OCI-LY3 (cell line): Measurements from ENCODE around the gene NUP85.
A peak's percentile ranks its signal among the peaks of the same experiment; 100 is the strongest.

Source experiments
- H2AFZ ChIP-seq: fragments of 200-600, 300-600 bp; shearing (Covaris generic); 2 replicates; pipeline ENCODE4 v1.6.0; 2014; ENCODE audit warnings: antibody characterized with exemption, low read depth, low read length
- H3K27ac ChIP-seq: fragments of 200-600, 300-600 bp; sonication (generic); 2 replicates; pipeline ENCODE4 v1.5.1; 2014; ENCODE audit warnings: mild to moderate bottlenecking, low read length, moderate library complexity, mixed read lengths
- H3K27me3 ChIP-seq: fragments of 200-600, 300-600 bp; sonication (generic); 2 replicates; pipeline ENCODE4 v1.6.1; 2014; ENCODE audit warnings: low read depth, low read length, mixed read lengths
- H3K36me3 ChIP-seq: fragments of 200-600, 300-600 bp; sonication (generic); replicated peaks from 2 replicates; pipeline ENCODE3; 2014; ENCODE audit warnings: low read depth, low read length, mixed read lengths
- H3K4me1 ChIP-seq: fragments of 300-600, 200-600 bp; sonication (generic); 2 replicates; pipeline ENCODE4 v1.6.1; 2014; ENCODE audit warnings: low read length, mixed read lengths
- H3K4me2 ChIP-seq: fragments of 200-600, 300-600 bp; sonication (generic); 2 replicates; pipeline ENCODE4 v1.6.1; 2014; ENCODE audit warnings: low read length, mixed read lengths
- H3K4me3 ChIP-seq: fragments of 300-600, 200-600 bp; sonication (generic); 2 replicates; pipeline ENCODE4 v1.5.1; 2014; ENCODE audit warnings: antibody characterized with exemption, mild to moderate bottlenecking, low read length, moderate library complexity
- H3K79me2 ChIP-seq: fragments of 300-600, 200-600 bp; shearing (Covaris generic); 2 replicates; pipeline ENCODE4 v1.6.1; 2014; ENCODE audit warnings: mild to moderate bottlenecking, low read length, mixed read lengths
- H3K9ac ChIP-seq: fragments of 300-600, 200-600 bp; shearing (Covaris generic); 2 replicates; pipeline ENCODE4 v1.6.0; 2014; ENCODE audit warnings: mild to moderate bottlenecking, low read length, moderate library complexity
- H3K9me3 ChIP-seq: fragments of 200-600, 300-600 bp; shearing (Covaris generic); 2 replicates; pipeline ENCODE4 v1.6.1; 2014; ENCODE audit warnings: low read length, mixed read lengths; ENCODE audit not compliant: insufficient read depth
- H4K20me1 ChIP-seq: fragments of 200-600, 300-600 bp; sonication (generic); 2 replicates; pipeline ENCODE4 v1.6.1; 2016; ENCODE audit warnings: low read length, mixed read lengths; ENCODE audit not compliant: insufficient read depth
- CTCF ChIP-seq: fragments of 200-600, 300-600 bp; sonication (generic); IDR thresholded peaks from 2 replicates; pipeline ENCODE4 v1.5.1; 2014; ENCODE audit warnings: antibody characterized with exemption, low read length, low read depth
- EZH2phosphoT487 ChIP-seq: fragments of 200-600 bp; shearing (Covaris generic); IDR thresholded peaks from 2 replicates; pipeline ENCODE4 v1.6.1; 2018; ENCODE audit warnings: antibody characterized with exemption, mixed run types, low read depth

The NUP85 gene

GRCh38 chr17:75239778-75240393 lies 34.4 kb downstream of the NUP85 start:
- H3K9ac ChIP-seq, result no peak overlapping the region
- no peaks in the 10 kb centered on the region for H4K20me1 ChIP-seq
- H3K36me3 ChIP-seq, result peaks cover 71% of the 10 kb centered on the region
- TF ChIP-seq EZH2phosphoT487, result no peak
- TF ChIP-seq CTCF, result no peak
- H3K9me3 ChIP-seq, result no peaks in the 10 kb centered on the region
- H3K4me1 ChIP-seq, result peaks cover 40% of the 10 kb centered on the region
- no peaks in the 10 kb centered on the region for H3K27me3 ChIP-seq
- H3K4me3 ChIP-seq, result no peak overlapping the region
- no peak overlapping the region for H2AFZ ChIP-seq
- H3K27ac ChIP-seq, result no peak overlapping the region
- no peaks in the 10 kb centered on the region for H3K79me2 ChIP-seq
- no peak overlapping the region for H3K4me2 ChIP-seq

- Histone ChIP-seq H3K36me3 (peaks cover 72% of the 10 kb centered on the region), H4K20me1 (no peaks in the 10 kb centered on the region), H2AFZ (no peak overlapping the region), H3K27ac (no peak overlapping the region), H3K4me3 (no peak overlapping the region), H3K9me3 (no peaks in the 10 kb centered on the region), H3K27me3 (no peaks in the 10 kb centered on the region), H3K4me1 (peaks cover 46% of the 10 kb centered on the region), H3K4me2 (no peak overlapping the region), H3K79me2 (no peaks in the 10 kb centered on the region), H3K9ac (no peak overlapping the region)
- no peak for TF ChIP-seq EZH2phosphoT487
- TF ChIP-seq CTCF, result peak; percentile 84
Observed at GRCh38 chr17:75240394-75241142, 35.1 kb downstream of the NUP85 start.

GRCh38 chr17:75241143-75241430 lies 35.6 kb downstream of the NUP85 start:
- TF ChIP-seq CTCF (no peak), EZH2phosphoT487 (no peak)
- no peaks in the 10 kb centered on the region for H3K79me2 ChIP-seq
- H3K36me3 ChIP-seq, result peaks cover 76% of the 10 kb centered on the region
- no peak overlapping the region for H3K4me2 ChIP-seq
- H3K27ac ChIP-seq, result no peak overlapping the region
- H3K4me1 ChIP-seq, result peaks cover 51% of the 10 kb centered on the region
- H2AFZ ChIP-seq, result no peak overlapping the region
- H3K27me3 ChIP-seq, result no peaks in the 10 kb centered on the region
- no peak overlapping the region for H3K4me3 ChIP-seq
- no peaks in the 10 kb centered on the region for H3K9me3 ChIP-seq
- H4K20me1 ChIP-seq, result no peaks in the 10 kb centered on the region
- H3K9ac ChIP-seq, result no peak overlapping the region

GRCh38 chr17:75241502-75241901 lies 36.0 kb downstream of the NUP85 start:
- Histone ChIP-seq H3K79me2 (0 out of 2 replicates have a peak, but pooled peaks cover under 1% of the 10 kb centered on the region), H3K9ac (no peak overlapping the region), H3K27me3 (no peaks in the 10 kb centered on the region), H3K36me3 (peaks cover 76% of the 10 kb centered on the region), H3K27ac (peak overlapping the region; percentile 86), H3K4me1 (peaks cover 51% of the 10 kb centered on the region), H4K20me1 (no peaks in the 10 kb centered on the region), H3K4me2 (peak overlapping the region; percentile 42; the same call in 1 of the 2 replicates), H3K4me3 (no peak overlapping the region), H3K9me3 (no peaks in the 10 kb centered on the region), H2AFZ (no peak overlapping the region)
- TF ChIP-seq EZH2phosphoT487 (no peak), CTCF (no peak)
